NCI-H146 treated with DMSO at 0.1 percent for 48 hours (cell line): ENCODE results near the gene LUZP1.

ENCODE experiments used
- DNase-seq: peaks from one replicate; lab custom pipeline; 2025; ENCODE audit not compliant: unreplicated experiment; lab: John Stamatoyannopoulos, UW

Gene LUZP1

DNA sequence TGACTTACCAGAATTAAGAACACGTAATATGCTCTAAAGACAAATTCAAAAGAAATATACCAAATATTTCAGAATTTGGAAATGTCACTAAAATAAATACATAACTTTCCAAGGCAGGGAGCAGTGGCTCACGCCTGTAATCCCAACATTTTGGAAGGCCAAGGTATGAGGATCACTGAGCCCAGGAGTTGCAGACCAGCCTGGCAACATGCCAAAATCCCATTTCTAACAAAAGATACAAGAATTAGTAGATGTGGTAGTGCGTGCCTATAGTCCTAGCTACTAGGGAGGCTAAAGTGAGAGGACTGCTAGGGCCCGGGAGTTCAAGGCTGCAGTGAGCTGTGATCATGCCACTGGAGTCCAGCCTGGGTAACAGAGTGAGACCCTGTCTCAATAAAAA, 11.7 kb downstream of the LUZP1 start:
- DNase-seq: no peak

DNA sequence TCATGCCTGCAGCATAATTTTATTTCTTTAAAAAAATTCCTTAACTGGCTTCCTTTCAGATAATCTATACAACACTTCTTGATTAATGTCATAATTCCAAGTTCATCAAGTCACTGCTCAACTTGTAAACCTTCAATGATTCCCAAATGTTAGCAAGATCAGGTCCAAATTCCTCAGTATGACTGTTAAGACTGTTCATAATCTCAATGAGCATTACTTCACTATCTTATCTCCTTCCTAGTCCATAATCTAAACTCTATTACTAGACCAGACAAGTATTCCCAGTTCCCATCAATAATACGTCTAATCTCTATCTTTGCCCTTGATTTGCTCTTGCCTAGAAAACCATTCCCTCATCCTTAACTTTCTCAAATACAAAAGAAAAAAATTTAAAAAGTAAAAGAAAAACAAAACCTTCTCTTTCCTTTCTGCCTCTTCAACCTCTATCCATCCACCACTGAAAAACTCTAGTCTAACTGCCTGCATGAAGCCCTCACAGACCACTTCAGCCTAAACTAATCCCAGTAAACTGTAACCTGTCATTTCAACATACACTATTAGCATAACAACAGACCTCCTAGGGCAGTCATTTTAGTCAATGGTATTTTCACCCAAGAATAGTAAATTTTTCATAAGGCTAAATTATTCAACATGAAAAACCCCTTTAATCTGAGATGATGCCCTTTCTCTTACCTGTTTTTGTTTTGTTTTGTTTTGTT, 15.5 kb downstream of the LUZP1 start:
- DNase-seq: no peak

DNA sequence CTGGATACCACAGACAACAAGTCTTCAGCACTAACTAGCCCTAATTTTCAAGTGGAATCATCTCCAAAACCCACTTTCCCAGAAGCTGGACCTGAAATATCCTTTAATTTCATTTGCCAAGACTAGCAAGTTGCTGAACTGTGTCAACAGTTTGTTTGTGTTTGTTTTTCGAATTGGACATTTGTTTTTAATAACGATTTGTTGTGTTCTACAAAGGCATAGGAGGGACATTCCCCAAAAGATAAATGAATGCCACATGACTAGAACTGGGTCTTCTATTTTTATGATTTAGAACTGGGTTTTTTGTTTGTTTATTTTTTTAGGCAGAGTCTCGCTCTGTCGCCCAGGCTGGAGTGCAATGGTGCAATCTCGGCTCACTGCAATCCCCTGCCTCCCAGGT, 17.9 kb downstream of the LUZP1 start:
- no peak for DNase-seq

DNA sequence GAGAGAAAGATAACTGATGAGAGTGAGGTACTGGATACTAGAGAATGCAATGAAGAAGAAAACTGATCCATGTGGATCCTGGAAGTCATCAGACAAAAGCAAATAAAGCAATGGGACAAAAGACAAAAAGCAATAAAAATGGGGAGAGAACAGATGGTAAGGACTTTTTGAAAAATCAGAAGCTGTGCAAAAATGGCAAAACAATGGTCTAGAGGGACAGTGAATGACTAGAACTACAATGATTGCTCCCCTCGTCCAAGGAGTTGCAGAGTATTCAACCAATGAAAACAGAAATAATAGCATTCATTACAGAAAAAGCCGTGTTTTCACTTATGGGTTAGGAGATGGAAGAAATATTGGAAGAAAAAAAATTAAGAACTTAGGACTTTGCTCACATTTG, 18.5 kb downstream of the LUZP1 start:
- DNase-seq: no peak

DNA sequence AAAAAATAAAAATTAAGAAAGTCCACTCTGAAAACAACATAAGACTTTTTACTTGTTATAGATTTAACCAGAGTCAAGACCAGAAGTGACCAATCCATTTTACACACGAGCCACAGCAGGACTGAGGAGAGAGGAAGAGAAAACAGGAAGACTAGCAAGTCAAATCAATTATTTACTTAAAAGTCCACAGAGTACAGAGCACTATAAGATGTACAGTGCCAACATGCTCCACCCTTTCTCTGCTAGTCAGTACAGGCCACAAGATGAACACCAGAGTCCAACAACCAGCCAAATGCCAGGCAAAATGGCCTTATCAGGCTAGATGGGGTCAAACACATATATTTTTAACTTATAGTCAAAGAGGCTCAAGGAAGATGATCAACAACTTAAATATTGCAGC, 19.5 kb downstream of the LUZP1 start:
- no peak for DNase-seq

DNA sequence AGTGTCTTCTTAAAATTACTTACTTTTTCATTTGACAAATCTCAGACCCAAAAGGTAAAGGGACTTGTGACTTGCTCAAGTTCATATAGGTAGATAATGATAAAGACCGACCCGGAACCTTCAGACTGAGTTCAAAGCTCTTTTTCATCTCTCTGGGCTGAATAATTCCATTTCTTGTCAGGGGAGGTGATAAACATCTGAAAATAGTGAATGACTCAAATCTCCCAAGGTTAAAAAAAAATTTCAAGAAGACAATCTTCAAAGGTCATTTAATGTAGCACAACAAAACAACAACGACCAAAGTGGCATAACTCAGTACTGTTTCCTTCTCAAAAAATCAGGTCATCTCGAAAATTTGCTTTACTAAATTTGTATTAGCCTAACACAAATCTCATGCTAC, 20.6 kb downstream of the LUZP1 start:
- DNase-seq: no peak

DNA sequence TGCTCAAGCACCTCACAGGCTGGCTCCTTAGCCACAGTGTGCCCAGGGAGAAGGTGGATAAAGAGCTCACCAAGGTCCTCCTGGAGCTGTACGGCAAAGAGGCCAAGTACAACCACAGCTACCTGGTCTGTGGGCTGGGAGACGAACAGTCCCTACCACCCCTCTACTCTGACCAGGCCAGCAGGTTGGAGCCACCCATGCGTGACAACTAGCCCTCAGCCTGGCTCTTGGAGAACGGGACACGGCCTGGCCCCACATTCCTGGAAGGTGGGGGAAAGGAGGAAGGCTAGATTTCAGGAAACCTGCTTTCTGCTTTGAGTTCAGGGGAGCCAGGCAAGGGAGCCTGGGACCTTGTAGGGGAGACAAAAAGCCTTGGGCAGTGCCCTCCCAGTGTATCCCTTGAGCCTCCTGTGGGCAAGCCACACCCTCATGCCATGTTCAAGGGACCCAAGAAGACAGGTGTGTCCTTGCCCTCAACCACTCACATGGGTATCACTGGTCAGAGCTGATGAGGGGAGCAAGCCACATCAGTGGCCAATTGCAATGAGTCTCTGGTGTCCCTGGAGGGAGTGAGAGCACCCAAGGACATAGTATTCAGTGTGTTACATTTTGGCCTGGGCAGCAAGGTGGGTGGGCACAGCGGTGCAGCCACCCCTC, 27.6 kb downstream of the LUZP1 start:
- no peak for DNase-seq

DNA sequence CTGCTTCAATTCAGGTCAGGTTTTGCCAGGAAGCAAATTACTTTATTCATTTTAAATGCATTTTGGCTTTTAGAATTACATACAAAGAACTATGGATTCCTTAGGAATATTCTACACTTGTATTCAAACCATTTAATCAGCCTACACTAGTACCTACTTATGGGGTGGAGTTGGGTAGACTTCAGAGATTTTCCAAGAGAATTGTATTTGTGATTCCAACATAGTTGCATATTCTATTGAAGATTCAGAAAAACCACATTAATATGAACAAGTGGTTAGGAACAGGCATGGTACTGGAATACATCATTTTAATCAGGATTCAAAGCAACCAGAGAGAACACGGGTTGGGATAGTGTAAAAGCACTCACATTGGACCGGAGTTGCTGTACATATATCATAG, 33.4 kb downstream of the LUZP1 start:
- no peak for DNase-seq

DNA sequence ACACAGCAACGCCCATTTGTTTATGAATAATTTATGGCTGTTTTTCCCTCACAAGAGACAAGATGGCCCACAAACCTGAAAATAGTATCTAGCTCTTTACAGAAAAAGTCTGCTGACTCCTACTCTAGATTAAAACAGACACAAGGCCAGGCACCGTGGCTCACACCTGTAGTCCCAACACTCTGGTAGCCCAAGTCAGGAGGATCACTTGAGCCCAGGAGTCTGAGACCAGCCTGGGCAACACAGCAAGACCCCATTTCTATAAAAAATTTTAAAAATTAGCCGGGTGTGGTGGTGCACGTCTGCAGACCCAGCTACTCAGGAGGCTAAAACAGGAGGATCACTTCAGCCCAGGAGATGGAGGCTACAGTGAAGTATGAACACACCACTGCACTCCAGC, 34.6 kb downstream of the LUZP1 start:
- no peak for DNase-seq

DNA sequence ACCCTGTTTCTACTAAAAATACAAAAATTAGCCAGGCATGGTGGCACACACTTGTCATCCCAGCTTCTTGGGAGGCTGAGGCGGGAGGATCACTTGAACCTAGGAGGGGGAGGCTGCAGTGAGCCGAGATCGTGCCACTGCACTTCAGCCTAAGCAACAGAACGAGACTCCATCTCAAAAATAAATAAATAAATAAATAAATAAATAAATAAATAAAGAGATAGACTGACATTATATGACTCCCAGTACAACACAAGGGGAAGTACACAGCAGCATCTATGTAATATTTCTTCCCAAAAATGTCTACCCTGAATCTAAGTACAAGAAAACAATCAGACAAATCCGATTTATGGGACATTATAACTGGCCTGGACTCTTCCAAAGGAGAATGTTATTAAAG, 35.1 kb downstream of the LUZP1 start:
- DNase-seq: no peak

DNA sequence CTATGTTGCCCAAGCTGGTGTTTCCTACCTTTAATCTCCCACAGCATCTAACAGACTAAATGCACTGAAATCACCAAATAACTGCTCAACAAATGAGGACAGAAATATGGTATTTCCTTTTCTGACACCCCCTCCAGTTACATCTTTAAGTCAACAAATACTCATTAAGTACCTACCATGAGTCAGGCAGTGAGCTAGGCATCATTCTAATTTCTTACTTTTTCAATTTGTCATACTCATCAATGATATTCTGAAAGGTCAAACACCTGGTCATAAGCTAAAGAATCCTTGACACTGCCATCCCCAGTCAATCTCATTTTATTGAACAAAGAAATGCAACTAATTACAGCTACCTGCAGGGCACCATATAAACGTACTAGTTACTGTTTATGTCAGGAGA, 36.6 kb downstream of the LUZP1 start:
- DNase-seq: no peak

DNA sequence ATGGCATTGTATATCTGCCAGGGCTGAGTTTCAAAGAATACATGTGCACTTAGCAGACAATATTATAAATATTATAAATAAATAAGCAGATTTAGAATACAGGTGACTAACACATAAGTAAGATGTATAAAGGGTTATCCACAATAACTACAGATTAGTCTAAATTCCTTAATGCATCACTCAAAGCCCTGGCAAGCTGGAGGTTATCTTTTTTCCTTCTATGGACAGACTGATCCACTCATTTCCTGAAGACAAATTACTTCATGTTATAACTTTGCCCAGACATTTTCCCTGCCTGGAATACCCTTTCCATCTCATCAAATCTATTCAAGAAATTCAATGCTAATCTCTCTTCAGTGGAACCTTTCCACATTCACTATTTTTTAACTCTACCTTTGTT, 38.8 kb downstream of the LUZP1 start:
- DNase-seq: no peak

DNA sequence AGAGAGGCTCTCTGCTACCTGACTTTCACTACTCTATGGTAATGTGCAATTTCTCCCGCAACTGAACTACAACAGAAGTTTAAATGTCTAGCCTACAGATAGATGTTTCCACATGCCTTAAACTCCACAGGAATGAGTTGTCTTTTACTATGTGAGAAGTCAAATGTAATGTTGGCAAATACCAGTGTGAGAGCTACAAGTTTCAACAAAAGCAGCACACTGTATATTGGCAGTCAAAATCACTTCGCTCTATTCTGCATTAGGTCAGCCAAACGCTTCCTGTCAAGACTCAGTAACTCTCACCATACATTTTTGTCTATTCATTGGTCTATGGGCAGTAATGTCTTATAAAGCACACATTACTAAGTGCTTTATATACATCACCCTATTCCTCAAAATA, 41.9 kb downstream of the LUZP1 start:
- no peak for DNase-seq

DNA sequence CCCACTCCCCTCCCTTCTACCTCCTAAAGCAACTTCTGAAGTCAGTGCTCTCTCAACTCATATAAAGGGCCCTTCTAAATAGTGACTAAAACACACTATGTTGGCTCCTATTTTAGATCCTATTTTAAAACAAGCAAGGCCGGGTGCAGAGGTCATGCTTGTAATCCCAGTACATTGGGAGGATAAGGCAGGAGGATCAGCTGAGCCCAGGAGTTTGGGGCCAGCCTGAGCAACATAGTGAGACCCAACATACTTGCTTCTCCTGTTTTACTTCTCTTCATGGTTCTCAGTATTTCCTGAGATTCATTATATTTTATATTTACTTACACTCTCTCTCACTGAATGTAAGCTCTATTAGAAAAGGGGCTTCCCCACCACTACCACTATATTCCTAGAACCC, 42.5 kb downstream of the LUZP1 start:
- DNase-seq: no peak

DNA sequence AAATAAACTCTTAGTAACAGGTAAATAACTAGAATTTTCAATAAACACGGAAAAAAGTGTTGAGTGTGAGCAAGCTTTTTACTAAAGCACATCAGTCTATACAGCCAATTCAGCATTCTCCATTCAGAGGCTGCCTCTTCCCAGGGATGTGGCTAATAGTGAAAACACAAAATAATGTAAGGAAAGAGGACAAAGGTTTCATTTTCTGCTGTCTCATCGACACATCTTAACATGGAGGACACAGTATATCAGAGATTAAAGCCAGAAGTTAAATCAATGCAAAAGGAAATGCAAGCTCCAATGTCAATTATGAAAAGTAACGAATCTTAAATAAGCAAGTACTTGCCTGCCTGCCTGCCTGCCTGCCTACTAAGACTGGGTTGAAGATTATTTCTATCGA, 43.2 kb downstream of the LUZP1 start:
- DNase-seq: no peak

DNA sequence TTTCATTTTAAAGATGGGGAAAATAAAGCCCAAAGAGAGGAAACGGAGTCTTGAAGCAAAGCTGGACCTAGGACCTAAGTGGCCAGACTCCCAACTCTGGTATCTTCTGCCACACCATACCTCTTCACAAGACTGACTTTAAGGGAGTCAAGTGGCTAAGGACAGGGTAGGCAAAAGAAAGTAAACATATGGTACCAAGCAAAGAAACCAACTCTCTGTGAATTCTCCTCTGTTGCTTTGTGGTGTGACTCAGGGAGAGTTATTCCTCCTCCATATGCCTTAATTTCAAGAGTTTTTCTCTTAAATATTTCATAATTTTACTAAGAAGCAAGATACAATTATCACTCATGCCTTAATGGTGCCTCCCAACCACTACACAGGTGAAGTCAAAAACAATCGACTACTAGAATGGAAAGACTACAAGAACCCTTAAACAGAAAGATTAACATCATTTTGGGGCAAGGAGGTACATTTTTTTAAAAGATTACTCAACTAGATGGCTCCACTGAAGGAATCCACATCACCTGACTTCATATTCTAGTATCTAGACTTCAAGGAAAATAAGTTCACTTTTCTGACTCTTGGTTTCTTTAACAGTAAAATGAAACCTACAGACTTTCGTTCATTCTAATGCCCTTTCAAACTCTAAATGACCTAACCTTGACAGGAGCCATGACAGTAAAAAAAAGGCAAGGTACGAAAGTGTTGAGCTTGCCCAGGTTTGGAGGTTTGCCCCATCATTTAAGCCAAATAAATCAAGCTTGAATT, 44.2 kb downstream of the LUZP1 start:
- no peak for DNase-seq

DNA sequence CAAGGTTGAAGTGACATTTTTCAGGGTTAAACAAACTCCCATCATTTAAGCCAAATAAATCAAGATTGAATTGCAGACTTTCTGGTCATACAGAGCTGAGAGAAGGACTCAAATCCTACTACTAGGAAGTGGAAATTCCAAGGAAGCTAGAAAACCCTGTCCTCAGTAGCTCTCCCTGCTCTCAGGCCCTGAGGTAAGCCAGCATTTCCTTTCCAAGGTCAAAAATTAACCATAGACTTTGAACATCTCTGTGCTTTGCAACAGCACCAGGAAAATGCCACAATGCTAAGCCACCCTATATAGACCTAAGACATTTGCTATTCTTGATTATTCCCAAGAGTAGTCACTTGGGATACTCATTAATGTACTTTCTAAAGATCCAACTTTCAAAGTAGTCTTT, 45.1 kb downstream of the LUZP1 start:
- no peak for DNase-seq

DNA sequence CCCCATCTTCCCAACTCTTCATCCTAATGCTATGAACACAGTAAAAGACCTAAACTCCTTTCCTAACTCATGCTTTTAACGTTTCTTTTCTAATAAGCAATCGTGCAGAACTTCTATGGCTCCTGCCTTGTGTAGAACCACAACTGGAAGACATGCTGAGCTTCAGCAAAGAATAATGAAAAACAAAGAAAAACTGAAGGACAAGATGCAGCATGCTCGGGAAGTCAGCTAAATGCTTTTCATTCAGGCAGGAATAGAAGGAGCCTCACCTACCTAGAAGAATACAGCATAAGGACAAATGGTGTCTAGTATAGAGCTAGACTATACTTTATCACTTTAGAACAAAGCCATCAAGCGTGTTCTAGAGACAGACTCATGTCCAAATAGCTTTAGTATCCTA, 45.9 kb downstream of the LUZP1 start:
- DNase-seq: no peak

DNA sequence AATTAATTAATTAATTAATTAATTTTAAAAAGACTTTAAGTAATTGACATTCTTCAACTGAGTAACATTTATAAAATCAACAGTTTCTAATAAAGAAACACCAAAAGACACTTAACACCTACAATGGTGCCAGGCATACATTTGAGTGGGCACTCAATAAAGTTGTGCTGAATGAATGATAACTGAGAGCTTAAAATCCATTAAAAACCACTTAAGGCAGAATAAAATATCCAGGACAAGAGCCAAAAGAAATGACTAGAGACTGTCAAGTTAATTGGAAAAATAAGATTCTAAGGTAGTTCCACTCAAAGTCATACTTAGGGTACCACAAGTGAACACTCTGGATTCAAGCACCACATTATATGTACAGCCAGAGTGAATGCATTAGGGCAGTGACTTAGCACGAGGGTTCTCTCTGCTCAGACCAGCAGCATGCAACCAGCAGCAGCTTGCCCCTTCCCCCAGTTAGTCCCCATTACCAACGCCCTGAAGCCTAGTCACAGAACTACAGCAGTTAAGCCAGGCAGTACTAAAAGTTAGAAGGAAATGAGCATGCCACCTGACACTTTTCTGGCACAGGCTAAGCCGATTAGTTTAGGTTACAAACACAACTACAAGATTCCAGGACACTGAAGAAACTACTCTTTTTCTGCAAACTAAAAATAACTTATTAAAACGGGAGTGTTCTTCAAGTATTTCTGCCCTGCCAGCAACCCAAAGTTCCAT, 46.5 kb downstream of the LUZP1 start:
- DNase-seq: no peak

DNA sequence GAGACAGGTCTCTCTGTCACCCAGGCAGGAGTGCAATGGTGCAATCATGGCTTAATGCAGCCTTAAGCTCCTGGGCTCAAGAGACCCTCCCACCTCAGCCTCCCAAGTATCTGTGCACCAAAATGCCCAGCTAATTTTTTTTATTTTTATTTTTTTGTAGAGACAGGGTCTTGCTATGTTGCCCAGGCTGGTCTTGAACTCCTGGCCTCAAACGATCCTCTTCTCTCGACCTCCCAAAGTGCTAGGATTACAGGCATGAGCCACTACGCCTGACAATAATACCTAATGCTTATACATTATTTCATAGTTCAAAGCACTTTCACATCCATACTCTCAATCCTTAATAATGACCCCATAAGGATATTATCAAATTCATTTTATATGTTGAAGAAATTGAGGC, 48.3 kb downstream of the LUZP1 start:
- DNase-seq: no peak

DNA sequence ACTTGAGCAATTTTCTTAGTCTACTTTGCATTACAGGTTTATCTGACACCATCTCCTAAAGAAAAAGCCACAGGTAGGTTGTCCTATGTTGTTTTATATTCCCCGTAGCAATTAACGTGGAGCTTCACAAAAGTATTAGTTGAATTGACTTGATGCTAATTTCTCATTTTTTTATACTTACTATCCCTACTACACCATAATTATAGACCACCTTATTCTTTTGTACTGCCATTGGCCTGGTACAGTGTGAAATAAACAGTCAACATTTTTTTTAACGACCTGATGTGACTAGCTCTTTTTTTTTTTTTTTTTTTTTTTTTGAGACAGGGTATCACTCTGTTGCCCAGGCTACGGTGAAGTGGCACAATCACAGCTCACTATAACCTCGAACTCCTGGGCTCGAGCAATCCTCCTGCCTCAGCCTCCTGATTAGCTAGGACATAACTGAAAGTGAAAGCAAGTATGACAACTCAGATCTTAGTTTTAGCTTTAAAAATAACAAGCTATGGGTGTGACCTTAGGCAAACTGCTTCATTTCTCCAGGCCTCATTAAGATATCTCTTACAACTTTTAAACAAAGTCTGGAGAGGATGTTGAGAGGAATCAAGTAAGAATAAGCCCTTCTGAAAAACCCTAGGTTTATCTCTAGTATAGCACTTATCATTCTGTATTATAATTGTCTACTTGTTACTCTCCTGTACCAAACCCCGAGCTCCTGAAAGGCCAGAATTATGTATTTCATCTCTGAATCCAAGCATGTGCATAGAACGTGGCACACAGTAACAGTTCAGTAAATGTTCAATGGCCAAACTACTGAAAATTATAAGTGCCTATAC, 49.5 kb downstream of the LUZP1 start:
- no peak for DNase-seq
